Activated CD4-positive, alpha-beta T cell treated with anti-CD3 and anti-CD28 coated beads, Interleukin-2, Interleukin-4, amounts not matched to agents 100 ng/mL and 50 ng/mL, durations not matched to agents 16 hours and 8 hours (primary cell): ENCODE measurements around the gene CRADD.
A peak's percentile ranks its signal among the peaks of the same experiment; 100 is the strongest.
"Not testable (repeated sequence)": the region's sequence is repeated elsewhere in the genome, so short reads cannot be mapped to it uniquely, and the experiment has no call there.

Experiments
- DNase-seq: peaks from one replicate; pipeline ENCODE4 v3.0.0-alpha.2; 2020; ENCODE audit warnings: low spot score

CRADD gene

DNA sequence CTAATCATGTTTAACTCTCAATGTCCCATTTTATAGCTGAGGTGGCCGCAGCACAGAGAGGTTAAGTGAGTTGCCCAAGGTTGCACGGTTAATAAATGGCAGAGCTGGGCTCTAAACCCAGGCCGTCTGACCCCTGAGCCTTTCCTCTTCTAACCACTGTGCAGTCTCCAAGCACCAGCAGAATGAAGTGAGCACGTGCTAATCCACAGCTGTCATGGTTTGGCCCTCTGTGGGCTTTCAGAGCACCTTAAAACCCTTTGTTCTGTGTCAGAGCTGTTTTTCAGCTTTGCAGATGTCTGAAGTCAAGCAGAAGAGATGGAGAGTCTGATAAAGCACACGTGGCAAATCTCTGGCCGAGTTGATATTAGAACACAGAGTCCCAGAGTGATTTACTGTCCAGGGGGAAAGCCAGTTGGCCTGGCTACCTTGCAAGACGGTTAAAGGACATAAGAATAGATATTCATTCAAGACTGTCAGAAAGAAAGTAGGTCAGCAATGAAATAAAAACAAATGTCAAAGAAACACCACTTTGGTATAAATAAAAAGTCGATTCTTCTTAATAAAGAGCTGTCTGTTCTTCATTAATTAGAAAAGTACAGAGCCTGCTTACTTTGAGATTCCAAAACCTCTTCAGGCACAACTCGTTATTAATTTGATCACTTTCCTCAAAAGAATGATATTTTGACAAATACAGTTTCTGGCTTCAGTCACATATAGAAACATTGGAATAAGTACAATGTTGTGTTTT, 107.3 kb downstream of the CRADD start:
- peak; percentile 36 for DNase-seq

GRCh38 chr12:93785249-93786010, 108.3 kb downstream of the CRADD start:
- DNase-seq = peak; percentile 85

DNA sequence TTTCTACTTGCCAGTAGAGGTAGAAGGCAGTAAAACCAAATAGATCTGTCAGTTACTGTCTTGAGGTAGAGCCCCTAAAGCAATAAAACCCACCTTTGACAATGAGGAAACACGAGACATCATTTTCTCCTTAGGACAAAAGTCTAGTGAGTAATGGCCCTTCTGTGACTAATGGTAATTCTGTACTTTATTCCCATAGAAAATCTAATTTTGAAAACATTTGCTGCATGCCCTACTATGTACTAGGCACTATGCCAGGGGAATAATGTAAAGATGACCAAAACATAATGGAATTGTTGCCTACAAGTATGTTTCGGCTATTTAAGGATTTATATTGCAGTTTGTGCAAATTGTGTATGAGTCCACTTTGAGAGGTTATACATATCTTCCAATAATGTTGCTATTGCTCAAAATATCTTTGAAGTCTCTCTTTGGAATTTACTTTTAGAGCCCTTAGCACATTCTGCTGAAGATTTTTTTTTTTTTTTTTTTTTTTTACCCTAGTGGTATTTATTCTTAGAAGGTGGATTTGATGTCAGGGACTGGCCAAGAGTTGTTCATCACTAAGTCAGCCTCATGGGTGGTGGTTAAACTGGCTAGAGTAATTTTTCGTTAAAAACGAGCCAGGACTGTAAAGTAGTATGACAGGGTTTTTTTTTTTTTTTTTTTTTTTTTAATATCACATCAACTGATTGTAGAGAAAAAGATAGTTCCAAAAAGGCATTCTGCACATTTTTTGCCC, 109.7 kb downstream of the CRADD start:
- DNase-seq = no peak

GRCh38 chr12:93788853-93789252, 111.7 kb downstream of the CRADD start:
- DNase-seq = no peak

DNA sequence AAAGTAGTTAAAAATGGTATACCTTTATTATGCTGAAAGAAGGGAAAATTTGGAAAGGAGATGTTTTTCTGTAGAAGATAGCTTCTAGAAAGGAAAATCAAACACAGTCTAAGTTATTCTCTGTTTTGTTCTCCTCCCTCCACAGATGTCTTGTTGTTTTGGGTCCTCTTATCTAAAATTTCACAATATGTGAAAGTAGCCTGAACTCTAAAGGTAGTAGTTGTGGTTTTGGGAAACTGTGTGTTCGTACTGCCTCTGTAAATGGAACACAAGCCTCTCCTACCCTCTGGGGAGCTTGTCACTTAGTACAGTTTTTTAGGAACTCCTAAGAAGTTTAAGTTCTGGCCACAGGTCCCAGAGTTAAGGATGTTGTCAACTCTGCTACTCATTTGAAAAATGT, 112.6 kb downstream of the CRADD start:
- DNase-seq = no peak

- DNase-seq = no peak
Observed at GRCh38 chr12:93790472-93791152, 113.4 kb downstream of the CRADD start.

DNA sequence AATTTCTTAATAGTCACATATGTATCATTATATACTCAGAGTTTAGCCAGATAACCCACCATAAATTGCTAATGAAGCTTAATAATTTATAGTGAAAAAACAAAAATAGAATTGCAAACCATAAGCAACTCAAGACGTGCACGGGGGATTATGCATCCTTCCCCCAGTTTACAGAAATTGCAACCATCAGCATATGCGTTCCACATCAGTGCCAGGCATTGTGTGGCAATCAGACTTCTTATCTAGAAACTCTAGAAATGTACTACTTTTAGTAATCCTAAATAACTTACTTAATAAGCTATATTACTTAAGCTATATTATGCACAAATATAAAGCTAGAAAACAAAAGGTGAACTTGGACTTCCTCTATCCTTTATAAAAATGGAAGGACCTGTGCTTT, 115.8 kb downstream of the CRADD start:
- DNase-seq = no peak

GRCh38 chr12:93793983-93794382, 116.8 kb downstream of the CRADD start:
- DNase-seq = no peak

DNA sequence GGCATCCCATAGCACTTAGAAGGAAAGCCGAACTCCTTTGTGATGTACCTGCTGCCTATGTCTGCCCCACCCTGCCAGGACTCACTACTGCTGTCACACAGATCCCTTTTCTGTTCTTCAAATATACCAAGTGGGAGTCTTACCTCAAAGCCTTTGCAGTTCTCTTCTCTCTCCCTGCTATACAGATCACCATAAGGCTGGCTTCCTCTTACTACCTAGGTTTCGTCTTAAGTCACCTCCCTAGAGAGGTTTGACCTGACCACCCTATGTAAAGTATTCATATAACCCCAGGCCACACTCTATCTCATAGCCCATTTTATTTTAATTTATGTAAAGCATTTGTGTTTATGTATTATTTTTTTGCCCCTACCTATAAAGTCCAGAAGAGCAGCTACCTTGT, 117.6 kb downstream of the CRADD start:
- no peak for DNase-seq

- no peak for DNase-seq
Observed at GRCh38 chr12:93795352-93795751, 118.2 kb downstream of the CRADD start.

- DNase-seq = no peak
Observed at GRCh38 chr12:93796729-93797128, 119.6 kb downstream of the CRADD start.

DNA sequence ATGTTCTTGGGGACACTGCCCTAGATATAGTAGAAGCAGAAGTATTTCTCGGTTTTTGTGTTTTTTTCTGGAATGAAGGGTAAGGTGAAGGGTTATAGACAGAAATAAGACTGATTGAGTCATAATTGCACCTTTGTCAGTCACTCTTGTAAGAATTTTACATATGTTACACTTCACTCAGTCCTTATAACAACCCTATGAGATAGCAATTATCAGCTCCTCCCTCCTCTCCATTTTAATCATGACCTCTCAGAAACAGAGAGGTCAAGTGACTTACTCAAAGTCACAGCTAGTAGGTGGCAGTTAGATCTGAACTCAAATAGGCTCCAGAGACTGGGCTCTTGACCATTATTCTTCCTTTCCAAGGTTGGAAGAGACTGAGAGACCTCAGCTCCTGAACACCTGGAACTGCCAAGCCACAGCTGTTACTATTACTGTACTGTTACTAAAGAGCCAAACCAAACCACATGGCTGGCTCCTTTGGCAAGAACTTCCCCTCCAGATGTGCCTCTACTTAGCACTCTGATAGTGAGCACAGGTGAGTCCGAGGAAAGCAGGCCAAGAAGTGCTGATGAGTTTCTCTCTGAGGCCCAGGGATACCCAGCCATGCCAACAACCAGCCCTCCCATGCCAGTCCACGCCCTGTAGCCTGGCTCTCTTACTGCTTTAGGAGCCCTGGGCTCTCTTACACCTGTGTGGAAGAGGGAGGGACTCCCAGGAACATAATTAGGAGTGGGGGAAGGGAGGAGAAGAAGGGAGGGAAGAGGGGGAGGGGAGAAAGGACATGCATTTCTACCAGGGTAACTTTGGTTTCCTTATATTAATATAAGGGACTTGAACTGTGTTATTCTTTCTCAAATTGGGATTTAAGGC, 121.3 kb downstream of the CRADD start:
- no peak for DNase-seq

DNA sequence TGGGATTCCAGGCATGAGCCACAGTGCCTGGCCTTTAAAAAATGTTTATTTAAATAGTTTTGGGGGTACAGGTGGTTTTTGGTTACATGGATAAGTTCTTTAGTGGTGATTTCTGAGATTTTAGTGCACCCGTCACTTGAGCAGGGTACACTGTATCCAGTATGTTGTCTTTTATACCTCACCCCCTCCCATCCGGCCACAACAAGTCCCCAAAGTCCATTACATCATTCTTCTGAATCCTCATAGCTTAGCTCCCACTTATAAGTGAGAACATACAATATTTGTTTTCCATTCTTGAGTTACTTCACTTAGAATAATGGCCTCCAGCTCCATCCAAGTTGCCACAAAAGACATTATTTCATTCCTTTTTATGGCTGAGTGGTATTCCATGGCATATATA, 124.5 kb downstream of the CRADD start:
- DNase-seq = not testable (repeated sequence)

GRCh38 chr12:93802293-93802692, 125.1 kb downstream of the CRADD start:
- DNase-seq = no peak

DNA sequence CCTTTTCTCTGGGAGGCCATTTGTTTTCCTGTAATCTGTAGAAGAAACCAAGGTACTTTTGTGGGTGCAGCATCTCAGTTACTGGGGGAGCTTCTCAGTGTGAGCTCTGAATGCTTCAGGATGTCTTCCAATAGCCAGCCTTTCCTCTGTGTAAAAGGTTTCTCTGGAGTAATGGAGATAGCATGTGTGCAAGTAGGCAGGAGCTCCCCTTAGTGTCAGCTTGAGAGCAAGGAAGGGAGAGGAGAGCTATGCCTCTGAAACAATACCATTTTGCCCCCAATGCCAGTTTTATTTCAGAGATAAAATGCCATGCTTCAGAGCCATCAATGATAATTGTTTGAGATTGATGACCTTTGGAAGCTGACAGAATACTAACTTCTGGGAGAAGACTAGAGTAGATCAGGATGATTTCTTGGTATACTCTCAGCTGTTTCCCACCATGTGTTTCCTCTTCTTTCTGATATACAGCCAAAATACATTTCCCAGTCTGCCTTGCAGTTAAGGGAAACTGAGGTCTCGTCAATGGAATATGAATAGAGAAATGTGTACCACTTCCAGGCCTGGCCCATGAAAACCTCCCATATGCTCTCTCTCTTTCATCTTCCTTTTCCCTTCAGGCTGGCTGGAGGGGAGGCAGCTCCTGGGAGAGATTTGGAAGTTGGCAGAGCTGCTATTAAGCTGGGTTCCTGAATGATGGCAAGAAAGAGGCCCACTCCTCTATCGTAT, 125.7 kb downstream of the CRADD start:
- DNase-seq = no peak

GRCh38 chr12:93803424-93803807, 126.2 kb downstream of the CRADD start:
- DNase-seq = no peak

DNA sequence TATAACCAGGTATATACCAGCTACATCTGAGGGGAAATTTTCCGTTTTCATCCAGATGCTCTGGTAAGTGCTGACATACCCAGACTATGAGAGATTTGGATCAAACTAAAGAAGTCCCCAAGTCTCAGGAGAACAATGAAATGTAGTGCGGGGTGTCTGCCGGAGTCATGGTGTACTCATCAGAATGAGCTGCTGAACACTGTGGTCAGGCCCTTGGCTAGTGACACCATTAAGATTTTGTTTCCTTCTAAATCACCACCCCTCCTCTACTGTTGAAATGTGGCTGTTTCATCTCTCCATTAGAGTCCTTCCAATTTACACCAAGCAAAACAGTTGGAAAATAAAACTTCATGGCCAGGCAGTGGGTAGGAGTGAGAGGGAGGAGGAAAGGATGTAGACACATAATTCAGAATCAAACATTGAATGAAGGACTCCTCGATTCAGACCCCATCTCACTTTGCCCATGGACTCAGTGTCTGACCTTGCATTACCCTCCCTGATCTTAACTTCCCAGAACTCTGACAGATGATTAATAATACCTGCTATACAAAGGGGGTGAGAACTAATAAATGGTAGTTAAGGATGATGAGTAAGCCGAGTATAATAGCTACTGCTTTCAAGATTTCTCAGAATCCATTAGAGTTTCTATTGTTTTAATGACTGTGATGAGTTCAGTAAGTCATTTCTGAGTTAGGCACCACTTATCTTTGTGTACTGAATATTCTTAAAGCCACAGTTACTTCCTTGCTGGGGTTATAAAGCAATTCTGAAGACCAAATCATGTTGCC, 127.4 kb downstream of the CRADD start:
- no peak for DNase-seq

DNA sequence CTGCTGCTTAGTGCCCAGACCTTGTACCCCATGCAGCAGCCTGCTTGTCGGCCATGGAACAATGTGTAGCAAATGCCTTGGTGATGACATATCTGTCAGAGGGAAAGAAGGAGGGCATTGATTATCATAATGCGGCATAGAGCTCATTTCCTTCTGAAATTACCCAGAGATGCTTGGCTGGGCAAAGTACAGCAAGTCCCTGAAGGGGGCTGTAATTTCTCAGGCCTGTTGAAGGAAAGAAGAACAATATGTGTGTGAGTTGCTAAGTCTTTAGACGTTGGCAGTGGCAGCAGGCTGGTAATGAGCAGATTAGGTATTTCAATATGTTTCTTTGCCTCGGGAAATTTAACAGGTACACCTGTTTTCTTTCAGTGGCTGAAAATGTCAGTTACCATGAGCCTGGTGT, 128.6 kb downstream of the CRADD start:
- no peak for DNase-seq

DNA sequence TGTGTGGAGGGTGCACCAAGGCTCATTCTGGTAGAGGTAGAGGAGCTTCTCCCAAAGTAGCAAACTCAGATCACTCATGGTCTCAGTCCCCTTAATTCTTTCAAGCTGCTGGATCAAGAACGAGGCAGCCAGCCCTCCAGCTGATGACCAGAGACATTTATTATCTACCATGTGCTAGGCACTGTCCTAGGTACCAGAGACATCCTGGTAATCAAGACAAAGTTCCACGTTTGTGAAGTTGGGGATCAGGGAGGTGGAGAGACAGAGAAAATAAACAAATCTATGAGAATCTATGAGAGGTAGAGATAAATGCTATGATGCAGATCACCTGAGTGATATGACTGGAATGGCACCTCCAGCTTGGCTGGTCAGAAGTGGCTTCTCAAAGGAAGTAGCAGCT, 130.2 kb downstream of the CRADD start:
- no peak for DNase-seq
